ENCODE results near the gene TMIGD2.

Gene TMIGD2

GRCh38 chr19:4284974-4285373 is 17.2 kb downstream of the TMIGD2 start:
- no peak for TF ChIP-seq CTCF (IDR thresholded peaks at IDR 0.05; ENCODE audit: low read depth, low read length, missing control alignments)
- no peak for DNase-seq (ENCODE audit: extremely low read depth, low read depth)
- H3K4me3 ChIP-seq (replicated peaks; ENCODE audit: low read depth, low read length) = no peak overlapping the region

GRCh38 chr19:4284176-4284958 is 17.8 kb downstream of the TMIGD2 start:
- no peak for TF ChIP-seq CTCF (IDR thresholded peaks at IDR 0.05; ENCODE audit: low read depth, low read length, missing control alignments)
- no peak for DNase-seq (ENCODE audit: extremely low read depth, low read depth)
- H3K4me3 ChIP-seq (replicated peaks; ENCODE audit: low read depth, low read length) = no peak overlapping the region

- no peak overlapping the region for H3K4me3 ChIP-seq (replicated peaks; ENCODE audit: low read depth, low read length)
Measured at GRCh38 chr19:4279530-4280422, 22.4 kb downstream of the TMIGD2 start.

GRCh38 chr19:4279267-4279529 is 23.0 kb downstream of the TMIGD2 start:
- no peak for DNase-seq (ENCODE audit: extremely low read depth, low read depth)
- no peak overlapping the region for H3K4me3 ChIP-seq (replicated peaks; ENCODE audit: low read depth, low read length)
- TF ChIP-seq CTCF (IDR thresholded peaks at IDR 0.05; ENCODE audit: low read depth, low read length, missing control alignments) = no peak

More at GRCh38 chr19:4279530-4280422, 22.4 kb downstream of the TMIGD2 start:
- no peak for TF ChIP-seq CTCF (IDR thresholded peaks at IDR 0.05; ENCODE audit: low read depth, low read length, missing control alignments)
- DNase-seq (ENCODE audit: extremely low read depth, low read depth) = no peak

- no peak for TF ChIP-seq CTCF (IDR thresholded peaks at IDR 0.05; ENCODE audit: low read depth, low read length, missing control alignments)
- no peak for DNase-seq (ENCODE audit: extremely low read depth, low read depth)
- no peak within 1 kb of the TSS for H3K4me3 ChIP-seq (replicated peaks; ENCODE audit: low read depth, low read length)
Measured at GRCh38 chr19:4278419-4279266, 23.5 kb downstream of the TMIGD2 start, which contains the start of gene SHD. TSS of gene SHD (plus strand) at chr19:4279266. CDS start at chr19:4280064, 798 bp downstream.

GRCh38 chr19:4278010-4278409 is 24.2 kb downstream of the TMIGD2 start:
- H3K4me3 ChIP-seq (replicated peaks; ENCODE audit: low read depth, low read length) = no peak overlapping the region
- DNase-seq (ENCODE audit: extremely low read depth, low read depth) = no peak
- no peak for TF ChIP-seq CTCF (IDR thresholded peaks at IDR 0.05; ENCODE audit: low read depth, low read length, missing control alignments)
